Stimulated activated CD8-positive, alpha-beta memory T cell treated with anti-CD3 and anti-CD28 coated beads, Interleukin-15, amount 100 ng/mL, for 1 hour (primary cell): ENCODE measurements around the gene S1PR5.
A peak's percentile ranks its signal among the peaks of the same experiment; 100 is the strongest.
"Not testable (repeated sequence)": the region's sequence is repeated elsewhere in the genome, so short reads cannot be mapped to it uniquely, and the experiment has no call there.

Experiments
- DNase-seq: peaks from one replicate; pipeline ENCODE4 v3.0.0-alpha.2; 2020; ENCODE audit warnings: low read depth

The S1PR5 gene

DNA sequence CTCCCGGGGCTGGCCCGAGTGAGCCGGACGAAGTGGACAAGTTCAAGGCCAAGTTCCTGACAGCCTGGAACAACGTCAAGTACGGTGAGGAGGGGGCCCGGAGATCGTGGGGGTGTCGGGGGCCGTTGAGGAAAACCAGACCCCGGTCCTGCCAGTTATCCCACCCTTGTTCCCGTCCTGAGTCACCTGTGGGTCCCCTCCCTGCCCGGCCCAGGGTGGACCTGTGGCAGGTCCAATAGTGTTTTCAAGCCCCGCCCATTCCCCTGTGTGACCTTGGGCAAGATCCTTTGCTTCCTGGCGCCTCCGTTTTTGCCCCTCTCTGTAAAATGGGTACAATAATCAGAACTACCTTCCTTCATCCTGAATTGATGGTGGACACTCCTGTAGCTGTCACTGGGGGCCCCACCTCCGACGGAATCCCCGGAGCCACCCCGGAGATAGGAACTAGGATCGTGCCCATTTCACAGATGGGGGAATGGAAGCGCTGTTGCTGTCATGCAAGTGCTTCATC, 27.1 kb upstream of the S1PR5 start:
- no peak for DNase-seq

DNA sequence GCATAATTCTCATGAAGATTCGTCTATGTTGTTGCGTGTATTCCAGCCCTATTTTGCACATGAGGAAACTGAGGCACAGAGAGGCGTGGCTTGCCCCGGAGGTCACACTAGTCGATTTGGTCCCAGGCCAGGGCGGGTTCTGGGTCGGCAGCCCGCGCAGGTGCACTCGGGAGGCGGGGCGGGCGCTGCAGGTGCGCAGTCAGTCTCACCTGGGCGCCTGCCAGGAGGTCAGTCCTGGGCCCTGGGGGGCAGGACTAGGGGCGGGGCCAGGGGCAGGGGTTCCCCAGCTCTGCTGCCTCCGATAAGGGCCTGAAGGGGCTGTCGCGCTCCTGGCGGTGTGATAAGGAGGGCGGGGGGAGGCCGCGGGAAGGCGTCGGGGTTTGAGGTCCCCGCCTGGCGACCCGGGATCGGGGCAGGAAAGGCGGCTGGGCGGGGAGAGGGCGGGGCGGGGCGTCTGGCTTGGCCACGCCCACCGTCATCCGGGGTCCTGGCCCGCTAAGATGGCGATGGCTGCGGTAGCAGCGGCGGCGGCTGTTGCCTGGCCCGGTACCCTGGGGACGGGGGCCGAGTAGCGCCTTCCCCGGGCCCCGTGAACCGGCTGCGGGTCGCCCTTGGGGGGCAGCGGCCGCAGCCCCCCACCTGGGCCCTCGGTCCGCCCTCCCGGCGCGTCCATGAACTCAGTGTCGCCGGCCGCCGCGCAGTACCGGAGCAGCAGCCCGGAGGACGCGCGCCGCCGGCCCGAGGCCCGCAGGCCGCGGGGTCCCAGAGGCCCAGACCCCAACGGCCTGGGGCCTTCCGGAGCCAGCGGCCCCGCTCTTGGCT, 26.4 kb upstream of the S1PR5 start, which contains the start of gene ATG4D:
Gene ATG4D, plus strand, starts transcription at position 485 of the 822 bp plus-strand sequence. Its CDS starts 187 bp downstream, at position 672.
- peak; percentile 58 for DNase-seq

DNA sequence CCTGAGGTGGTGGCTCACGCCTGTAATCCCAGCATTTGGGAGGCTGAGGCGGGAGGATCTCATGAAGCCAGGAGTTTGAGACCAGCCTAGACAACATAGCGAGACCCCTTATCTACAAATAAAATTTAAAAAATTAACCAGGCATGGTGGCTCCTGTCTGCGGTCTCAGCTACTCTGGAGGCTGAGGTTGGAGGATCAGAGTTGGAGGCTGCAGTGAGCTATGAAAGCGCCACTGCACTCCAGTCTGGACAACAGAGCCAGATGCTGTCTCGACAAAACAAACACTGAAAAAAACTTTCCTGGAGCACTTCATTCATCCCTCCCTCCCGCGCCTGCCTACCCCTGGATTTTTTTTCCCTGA, 25.8 kb upstream of the S1PR5 start:
- DNase-seq: no peak

- not testable (repeated sequence) for DNase-seq
Measured at GRCh38 chr19:10539016-10539415, 21.8 kb upstream of the S1PR5 start.

- DNase-seq: no peak
Measured at GRCh38 chr19:10538204-10538983, 21.1 kb upstream of the S1PR5 start.

GRCh38 chr19:10537668-10538067, 20.4 kb upstream of the S1PR5 start:
- DNase-seq: no peak

GRCh38 chr19:10535613-10536012, 18.4 kb upstream of the S1PR5 start:
- DNase-seq: no peak

DNA sequence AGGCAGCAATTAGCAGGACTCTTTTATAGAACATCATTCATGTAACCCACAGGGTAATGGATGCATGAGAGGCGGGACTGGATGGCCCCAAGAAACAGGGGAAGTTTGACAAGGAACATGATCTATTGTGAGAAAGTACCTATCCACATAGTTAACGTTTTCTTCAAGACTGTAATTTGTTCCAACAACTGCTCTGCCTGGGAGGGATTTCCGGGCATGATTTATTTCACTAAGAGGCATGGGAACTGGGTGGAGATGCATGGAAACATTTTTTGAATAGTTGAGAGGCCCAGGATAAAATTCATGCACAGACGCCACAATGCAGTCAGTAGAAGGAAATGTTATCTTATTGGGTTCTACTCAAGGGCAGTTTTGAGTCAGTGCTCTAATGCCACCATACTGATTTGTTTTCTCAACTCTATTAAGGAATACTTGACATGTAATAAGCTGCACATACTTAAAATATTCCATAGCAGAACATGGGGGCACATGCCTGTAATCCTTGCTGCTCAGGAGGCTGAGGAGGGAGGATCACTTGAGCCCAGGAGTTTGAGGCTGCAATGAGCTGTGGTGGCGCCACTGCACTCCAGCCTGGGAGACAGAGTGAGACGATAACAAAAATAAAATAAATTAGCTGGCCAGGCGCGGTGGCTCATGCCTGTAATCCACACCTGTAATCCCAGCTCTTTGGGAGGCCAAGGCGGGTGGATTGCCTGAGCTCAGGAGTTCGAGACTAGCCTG, 16.6 kb upstream of the S1PR5 start:
- DNase-seq: no peak

GRCh38 chr19:10532457-10532856, 15.2 kb upstream of the S1PR5 start:
- no peak for DNase-seq

- not testable (repeated sequence) for DNase-seq
Measured at GRCh38 chr19:10526887-10527286, 9.6 kb upstream of the S1PR5 start.

DNA sequence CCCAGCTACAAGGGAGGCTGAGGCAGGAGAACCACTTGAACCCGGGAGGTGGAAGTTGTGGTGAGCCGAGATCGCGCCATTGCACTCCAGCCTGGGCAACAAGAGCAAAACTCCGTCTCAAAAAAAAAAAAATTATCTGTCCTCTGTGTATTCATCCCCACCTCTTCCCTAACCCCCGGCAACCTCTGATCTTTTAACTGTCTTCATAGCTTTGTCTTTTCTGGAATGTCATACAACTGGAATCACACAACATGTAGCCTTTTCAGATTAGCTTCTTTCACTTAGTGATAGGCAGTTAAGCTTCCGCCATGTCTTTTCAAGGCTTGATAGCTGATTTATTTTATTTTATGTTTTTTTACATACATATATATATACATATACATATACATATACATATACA, 8.4 kb upstream of the S1PR5 start:
- DNase-seq: no peak

GRCh38 chr19:10523135-10523636, 5.9 kb upstream of the S1PR5 start:
- no peak for DNase-seq

GRCh38 chr19:10521461-10522171, 4.4 kb upstream of the S1PR5 start:
- no peak for DNase-seq

DNA sequence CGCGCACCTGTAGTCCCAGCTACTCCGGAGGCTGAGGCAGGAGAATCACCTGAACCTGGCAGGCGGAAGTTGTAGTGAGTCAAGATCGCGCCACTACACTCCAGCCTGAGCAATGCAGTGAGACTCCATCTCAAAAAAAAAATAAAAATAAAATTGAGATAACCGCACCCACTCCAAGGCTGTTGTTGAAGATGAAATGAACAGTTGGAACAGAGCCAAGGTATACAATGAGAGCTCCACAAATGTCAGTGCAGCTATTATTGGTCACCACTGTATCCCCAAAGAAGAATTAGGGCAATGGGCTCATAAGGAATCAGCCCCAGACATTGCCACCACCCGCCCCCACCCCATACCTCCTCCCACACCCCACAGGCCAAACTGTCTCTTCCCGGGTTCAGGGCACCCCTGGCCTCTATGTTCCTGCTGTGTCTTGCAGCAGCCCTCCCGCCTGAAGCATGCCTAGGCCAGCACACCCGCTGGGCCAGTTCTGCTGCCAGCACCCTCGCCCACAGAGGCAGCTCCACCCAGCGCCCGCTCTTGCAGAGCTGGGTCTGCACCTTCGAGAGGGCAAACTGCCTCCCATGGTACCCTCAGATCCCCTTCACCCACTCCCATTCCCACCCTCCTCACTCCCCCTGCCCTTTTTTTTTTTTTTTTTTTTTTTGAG, 3.5 kb upstream of the S1PR5 start:
- no peak for DNase-seq

GRCh38 chr19:10519421-10519820, 2.2 kb upstream of the S1PR5 start:
- no peak for DNase-seq

- no peak for DNase-seq
Measured at GRCh38 chr19:10518444-10519361, 1.5 kb upstream of the S1PR5 start.

- no peak for DNase-seq
Measured at GRCh38 chr19:10517760-10518443, 655 bp upstream of the S1PR5 start.

DNA sequence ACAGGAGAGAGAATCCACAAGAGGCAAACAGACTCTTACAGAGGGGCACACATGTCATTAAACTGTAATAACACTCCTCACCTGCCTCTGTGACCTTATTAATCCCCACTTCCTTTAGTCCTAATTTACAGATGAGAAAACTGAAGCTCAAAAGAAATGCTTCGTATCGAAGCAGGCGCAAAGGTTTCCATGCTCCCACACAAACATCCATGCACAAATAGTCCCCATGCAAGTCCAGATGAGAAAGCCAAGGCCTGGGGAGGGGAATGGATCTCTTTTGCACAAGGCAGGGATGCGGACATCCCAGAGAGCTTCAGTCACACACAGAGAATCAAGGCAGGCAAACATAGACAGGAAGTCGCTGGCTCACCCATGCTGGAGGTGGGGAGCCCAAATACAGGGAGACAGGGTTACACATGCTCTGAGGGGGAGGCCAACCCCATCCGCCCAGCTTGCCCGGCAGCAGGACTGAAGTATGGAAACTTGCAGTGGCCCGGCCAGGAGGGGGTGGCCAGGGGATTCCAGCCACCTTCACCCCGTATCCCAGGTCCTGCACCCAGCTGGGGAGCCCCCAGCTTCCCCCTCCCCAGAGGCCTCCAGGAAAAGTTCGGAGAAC, 468 bp downstream of the S1PR5 start:
- DNase-seq: no peak

GRCh38 chr19:10516064-10516385, 1.2 kb downstream of the S1PR5 start:
- DNase-seq: no peak
